Trophoblast cell (in vitro differentiated cells and primary cell): ENCODE data around the gene MYOZ2.
A peak's percentile ranks its signal among the peaks of the same experiment; 100 is the strongest.

Source experiments
- DNase-seq, 2 donors: peaks; one replicate each; pipeline ENCODE4 v3.0.0-alpha.2; 2016
- H2AFZ ChIP-seq: 2 replicates; pipeline ENCODE4 v1.6.1; 2013; ENCODE audit warnings: low read length, moderate library complexity, mild to moderate bottlenecking; ENCODE audit not compliant: insufficient read depth, poor library complexity
- H2AK5ac ChIP-seq: 2 replicates; pipeline ENCODE4 v1.6.1; 2013; ENCODE audit warnings: mild to moderate bottlenecking, low read length
- H2BK120ac ChIP-seq: 2 replicates; pipeline ENCODE4 v1.6.1; 2013; ENCODE audit warnings: low read length, mild to moderate bottlenecking, moderate library complexity; ENCODE audit not compliant: insufficient read depth, poor library complexity
- H2BK12ac ChIP-seq: 2 replicates; pipeline ENCODE4 v1.6.1; 2013; ENCODE audit warnings: mild to moderate bottlenecking, low read length, moderate library complexity
- H2BK5ac ChIP-seq: 2 replicates; pipeline ENCODE4 v1.6.1; 2013; ENCODE audit warnings: low read length, low read depth, moderate library complexity, mild to moderate bottlenecking; ENCODE audit not compliant: poor library complexity
- H3K14ac ChIP-seq: 2 replicates; pipeline ENCODE4 v1.6.1; 2013; ENCODE audit warnings: mild to moderate bottlenecking, low read length
- H3K18ac ChIP-seq: 2 replicates; pipeline ENCODE4 v1.6.1; 2013; ENCODE audit warnings: mild to moderate bottlenecking, low read length
- H3K23ac ChIP-seq: 2 replicates; pipeline ENCODE4 v1.6.1; 2013; ENCODE audit warnings: low read length
- H3K27ac ChIP-seq: 2 replicates; pipeline ENCODE4 v1.5.1; 2013; ENCODE audit warnings: low read depth, mild to moderate bottlenecking, inconsistent platforms, low read length, moderate library complexity
- H3K27me3 ChIP-seq: 2 replicates; pipeline ENCODE4 v1.6.1; 2013; ENCODE audit warnings: inconsistent platforms, mild to moderate bottlenecking, low read length, moderate library complexity; ENCODE audit not compliant: insufficient read depth
- H3K36me3 ChIP-seq, 2 experiments: 1 replicate in 1 of 2; 2 replicates in 1 of 2; pipeline ENCODE4 v1.6.1; 2013; ENCODE audit warnings: low read length in 2 of 2, mild to moderate bottlenecking in 2 of 2, moderate library complexity in 1 of 2; ENCODE audit not compliant: insufficient read depth in 2 of 2, control insufficient read depth in 1 of 2
- H3K4ac ChIP-seq: 2 replicates; pipeline ENCODE4 v1.6.1; 2013; ENCODE audit warnings: low read depth, mild to moderate bottlenecking, low read length, moderate library complexity
- H3K4me1 ChIP-seq, 2 experiments: 1 replicate in 1 of 2; 2 replicates in 1 of 2; pipeline ENCODE4 v1.6.1; 2013; ENCODE audit warnings: low read length in 2 of 2, mild to moderate bottlenecking in 2 of 2, moderate library complexity in 1 of 2; ENCODE audit not compliant: insufficient read depth in 2 of 2, control insufficient read depth in 1 of 2
- H3K4me2 ChIP-seq: 2 replicates; pipeline ENCODE4 v1.6.1; 2013; ENCODE audit warnings: inconsistent platforms, mild to moderate bottlenecking, low read length, moderate library complexity
- H3K4me3 ChIP-seq: 2 replicates; pipeline ENCODE4 v1.5.1; 2013; ENCODE audit warnings: mild to moderate bottlenecking, low read depth, low read length, inconsistent platforms
- H3K79me1 ChIP-seq: one replicate; pipeline ENCODE4 v1.6.1; 2013; ENCODE audit warnings: low read length
- H3K79me2 ChIP-seq: 2 replicates; pipeline ENCODE4 v1.6.1; 2013; ENCODE audit warnings: low read length, mild to moderate bottlenecking; ENCODE audit not compliant: control insufficient read depth, insufficient read depth, poor library complexity
- H3K9ac ChIP-seq: 2 replicates; pipeline ENCODE4 v1.6.1; 2013; ENCODE audit warnings: mild to moderate bottlenecking, low read length
- H3K9me3 ChIP-seq: 2 replicates; pipeline ENCODE4 v1.6.1; 2013; ENCODE audit warnings: low read depth, mild to moderate bottlenecking, control low read depth, inconsistent platforms, low read length; ENCODE audit not compliant: insufficient read depth
- H4K12ac ChIP-seq: 2 replicates; pipeline ENCODE4 v1.6.1; 2013; ENCODE audit warnings: low read depth, mild to moderate bottlenecking, low read length, moderate library complexity
- H4K8ac ChIP-seq: 2 replicates; pipeline ENCODE4 v1.6.1; 2013; ENCODE audit warnings: low read depth, mild to moderate bottlenecking, low read length, moderate library complexity
- H4K91ac ChIP-seq: one replicate; pipeline ENCODE4 v1.6.1; 2013; ENCODE audit warnings: low read depth, mild to moderate bottlenecking, low read length, moderate library complexity
- WGBS: extraction: QIAGEN DNeasy Blood & Tissue Kit; methylation state at CpG from one replicate; pipeline ENCODE4 v1.1.7; 2013; ENCODE audit warnings: missing lambda C conversion rate; ENCODE audit not compliant: insufficient read length, insufficient coverage; ENCODE audit errors: extremely low coverage; 5-methylcytosine and 5-hydroxymethylcytosine counted together

The MYOZ2 gene

GRCh38 chr4:119210775-119211174 lies 75.1 kb downstream of the MYOZ2 start:
- H3K9me3 ChIP-seq, result peaks cover 2% of the 10 kb centered on the region
- no peak overlapping the region for H4K12ac ChIP-seq
- H4K91ac ChIP-seq, result no peak overlapping the region
- WGBS, result 100% methylated on average over 2 of the region's 4 CpGs
- no peak overlapping the region for H4K8ac ChIP-seq
- no peaks in the 10 kb centered on the region for H3K4me1 ChIP-seq
- no peak overlapping the region for H3K4me3 ChIP-seq
- H2AFZ ChIP-seq, result no peak overlapping the region
- H3K4me2 ChIP-seq, result no peak overlapping the region
- no peak overlapping the region for H3K9ac ChIP-seq
- no peak overlapping the region for H2BK12ac ChIP-seq
- no peak for DNase-seq
- no peak overlapping the region for H3K23ac ChIP-seq
- no peak overlapping the region for H3K4ac ChIP-seq
- H3K79me2 ChIP-seq, result peaks cover 6% of the 10 kb centered on the region
- H3K79me1 ChIP-seq, result peaks cover 12% of the 10 kb centered on the region
- H3K27ac ChIP-seq, result no peak overlapping the region
- no peak overlapping the region for H3K18ac ChIP-seq
- no peak overlapping the region for H2BK120ac ChIP-seq
- H2BK5ac ChIP-seq, result no peak overlapping the region
- H2AK5ac ChIP-seq, result no peak overlapping the region
- H3K27me3 ChIP-seq, result no peaks in the 10 kb centered on the region
- no peak overlapping the region for H3K14ac ChIP-seq
- no peaks in the 10 kb centered on the region for H3K36me3 ChIP-seq

- Histone ChIP-seq H3K79me2 (peaks cover 6% of the 10 kb centered on the region), H2BK12ac (no peak overlapping the region), H3K36me3 (no peaks in the 10 kb centered on the region), H3K79me1 (peaks cover 12% of the 10 kb centered on the region), H4K12ac (peak overlapping the region; percentile 81), H2BK5ac (peak overlapping the region; percentile 55), H3K4me2 (peak overlapping the region; percentile 61), H4K91ac (peak overlapping the region; percentile 39), H3K9ac (peak overlapping the region; percentile 93), H3K23ac (no peak overlapping the region), H2AK5ac (no peak overlapping the region), H4K8ac (peak overlapping the region; percentile 95), H3K4me3 (peak overlapping the region; percentile 68), H3K4ac (no peak overlapping the region), H2AFZ (peak overlapping the region; percentile 37), H3K27ac (peak overlapping the region; percentile 83), H2BK120ac (no peak overlapping the region), H3K27me3 (no peaks in the 10 kb centered on the region), H3K4me1 (no peaks in the 10 kb centered on the region), H3K9me3 (peaks cover 2% of the 10 kb centered on the region), H3K14ac (peak overlapping the region; percentile 74), H3K18ac (peak overlapping the region; percentile 80)
- no peak for DNase-seq
- WGBS, result no CpG with 5 or more reads among the region's 12 CpGs
Observed at GRCh38 chr4:119211867-119212233, 76.2 kb downstream of the MYOZ2 start.

- peak within 1 kb of the TSS; percentile 93 for H3K9ac ChIP-seq
- H3K18ac ChIP-seq, result peak within 1 kb of the TSS; percentile 88
- WGBS, result no CpG with 5 or more reads among the region's 55 CpGs
- peak within 1 kb of the TSS; percentile 81 for H4K12ac ChIP-seq
- H3K36me3 ChIP-seq, result no peaks in the 10 kb centered on the region
- H3K9me3 ChIP-seq, result peaks cover 2% of the 10 kb centered on the region
- peak within 1 kb of the TSS; percentile 55 for H2BK5ac ChIP-seq
- peak within 1 kb of the TSS; percentile 74 for H3K14ac ChIP-seq
- H3K4ac ChIP-seq, result peak within 1 kb of the TSS; percentile 4
- no peak within 1 kb of the TSS for H2BK120ac ChIP-seq
- H2AFZ ChIP-seq, result peak within 1 kb of the TSS; percentile 74
- H4K8ac ChIP-seq, result peak within 1 kb of the TSS; percentile 95
- H2BK12ac ChIP-seq, result no peak within 1 kb of the TSS
- H2AK5ac ChIP-seq, result no peak within 1 kb of the TSS
- peak; percentile 100 for DNase-seq
- peak within 1 kb of the TSS; percentile 86 for H4K91ac ChIP-seq
- H3K4me3 ChIP-seq, result peak within 1 kb of the TSS; percentile 92
- H3K4me1 ChIP-seq, result no peaks in the 10 kb centered on the region
- H3K79me2 ChIP-seq, result peaks cover 6% of the 10 kb centered on the region
- H3K27me3 ChIP-seq, result no peaks in the 10 kb centered on the region
- H3K4me2 ChIP-seq, result peak within 1 kb of the TSS; percentile 75
- peaks cover 12% of the 10 kb centered on the region for H3K79me1 ChIP-seq
- peak within 1 kb of the TSS; percentile 95 for H3K27ac ChIP-seq
- no peak within 1 kb of the TSS for H3K23ac ChIP-seq
Observed at GRCh38 chr4:119212234-119212963, 76.8 kb downstream of the MYOZ2 start, which contains the start of gene USP53. USP53 (plus strand) TSS chr4:119212713; CDS start chr4:119239760, 27,047 bp downstream.

- peaks cover 2% of the 10 kb centered on the region for H3K9me3 ChIP-seq
- peak overlapping the region; percentile 4 for H3K4ac ChIP-seq
- WGBS, result no CpG with 5 or more reads among the region's 24 CpGs
Observed at GRCh38 chr4:119212964-119213606, 77.5 kb downstream of the MYOZ2 start.

More at GRCh38 chr4:119212964-119213606, 77.5 kb downstream of the MYOZ2 start:
- Histone ChIP-seq H3K4me1 (no peaks in the 10 kb centered on the region), H3K79me2 (peaks cover 6% of the 10 kb centered on the region), H3K4me2 (peak overlapping the region; percentile 75), H3K23ac (no peak overlapping the region), H2BK12ac (no peak overlapping the region), H2BK5ac (peak overlapping the region; percentile 37), H3K14ac (peak overlapping the region; percentile 65), H3K9ac (peak overlapping the region; percentile 82), H3K27me3 (no peaks in the 10 kb centered on the region), H4K91ac (peak overlapping the region; percentile 86), H3K36me3 (no peaks in the 10 kb centered on the region), H4K8ac (peak overlapping the region; percentile 40), H4K12ac (peak overlapping the region; percentile 33), H3K27ac (peak overlapping the region; percentile 95), H2AK5ac (no peak overlapping the region), H2AFZ (peak overlapping the region; percentile 74), H3K79me1 (peaks cover 12% of the 10 kb centered on the region), H3K18ac (peak overlapping the region; percentile 88), H2BK120ac (no peak overlapping the region), H3K4me3 (peak overlapping the region; percentile 92)
- peak; percentile 92 to 93 for DNase-seq
